Neural progenitor cell (in vitro differentiated cells): ENCODE results near the gene GYG1.

Experiments used
- EZH2 ChIP-seq: fragments of 200-600 bp; sonication (generic); IDR thresholded peaks from 2 replicates; pipeline ENCODE4 v1.6.1; 2017; ENCODE audit warnings: antibody characterized with exemption, mild to moderate bottlenecking, moderate library complexity
- TF ChIP-seq, protein P1 (sequence below): fragments of 200-600 bp; sonication (generic); IDR thresholded peaks from 2 replicates; pipeline ENCODE4 v1.5.1; 2017; ENCODE audit warnings: antibody characterized with exemption, mild to moderate bottlenecking

DNA sequence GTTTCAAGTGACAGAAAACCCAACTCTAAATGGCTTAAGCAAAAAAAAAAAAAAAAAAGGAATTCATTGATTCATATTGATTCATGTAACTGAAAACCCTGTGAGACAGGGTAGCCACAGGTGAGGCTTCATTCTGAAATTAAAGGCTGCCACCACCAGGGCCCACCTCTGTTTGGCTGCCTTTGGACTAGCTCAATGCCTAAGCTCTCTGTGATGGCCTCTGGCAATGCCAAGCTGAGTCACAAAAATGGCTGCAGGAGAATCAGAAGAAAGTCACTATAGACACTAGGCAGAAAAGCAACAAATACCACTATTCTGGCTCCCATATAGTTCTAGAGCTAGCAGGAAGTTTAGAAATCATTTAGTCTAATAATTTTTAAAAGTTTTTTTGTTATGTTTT lies 38.2 kb upstream of the GYG1 start:
- no peak for TF ChIP-seq EZH2
- TF ChIP-seq, protein P1, sequence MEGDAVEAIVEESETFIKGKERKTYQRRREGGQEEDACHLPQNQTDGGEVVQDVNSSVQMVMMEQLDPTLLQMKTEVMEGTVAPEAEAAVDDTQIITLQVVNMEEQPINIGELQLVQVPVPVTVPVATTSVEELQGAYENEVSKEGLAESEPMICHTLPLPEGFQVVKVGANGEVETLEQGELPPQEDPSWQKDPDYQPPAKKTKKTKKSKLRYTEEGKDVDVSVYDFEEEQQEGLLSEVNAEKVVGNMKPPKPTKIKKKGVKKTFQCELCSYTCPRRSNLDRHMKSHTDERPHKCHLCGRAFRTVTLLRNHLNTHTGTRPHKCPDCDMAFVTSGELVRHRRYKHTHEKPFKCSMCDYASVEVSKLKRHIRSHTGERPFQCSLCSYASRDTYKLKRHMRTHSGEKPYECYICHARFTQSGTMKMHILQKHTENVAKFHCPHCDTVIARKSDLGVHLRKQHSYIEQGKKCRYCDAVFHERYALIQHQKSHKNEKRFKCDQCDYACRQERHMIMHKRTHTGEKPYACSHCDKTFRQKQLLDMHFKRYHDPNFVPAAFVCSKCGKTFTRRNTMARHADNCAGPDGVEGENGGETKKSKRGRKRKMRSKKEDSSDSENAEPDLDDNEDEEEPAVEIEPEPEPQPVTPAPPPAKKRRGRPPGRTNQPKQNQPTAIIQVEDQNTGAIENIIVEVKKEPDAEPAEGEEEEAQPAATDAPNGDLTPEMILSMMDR, result no peak
